ENCODE measurements around the gene CHCHD10.

DNA sequence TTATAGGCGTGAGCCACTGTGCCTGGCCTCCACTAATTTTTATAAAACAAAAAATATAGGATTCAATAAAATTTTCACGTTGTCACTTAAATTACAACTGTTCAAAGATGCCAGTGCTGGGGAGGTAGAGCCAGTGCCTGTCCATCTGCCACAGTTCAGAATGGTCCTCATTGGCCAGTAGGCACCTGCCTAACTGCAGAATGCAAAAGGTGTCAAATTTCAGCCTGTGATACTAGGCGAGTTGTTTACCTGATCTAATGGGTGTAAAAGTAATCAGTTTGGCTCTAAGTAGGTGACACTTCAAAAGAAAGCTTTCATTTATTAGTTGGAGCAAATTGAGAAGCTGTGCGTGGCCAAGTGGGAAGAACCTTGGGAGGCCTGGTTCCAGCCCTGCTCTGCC lies 21.3 kb upstream of the CHCHD10 start:
- TF ChIP-seq, protein P1, sequence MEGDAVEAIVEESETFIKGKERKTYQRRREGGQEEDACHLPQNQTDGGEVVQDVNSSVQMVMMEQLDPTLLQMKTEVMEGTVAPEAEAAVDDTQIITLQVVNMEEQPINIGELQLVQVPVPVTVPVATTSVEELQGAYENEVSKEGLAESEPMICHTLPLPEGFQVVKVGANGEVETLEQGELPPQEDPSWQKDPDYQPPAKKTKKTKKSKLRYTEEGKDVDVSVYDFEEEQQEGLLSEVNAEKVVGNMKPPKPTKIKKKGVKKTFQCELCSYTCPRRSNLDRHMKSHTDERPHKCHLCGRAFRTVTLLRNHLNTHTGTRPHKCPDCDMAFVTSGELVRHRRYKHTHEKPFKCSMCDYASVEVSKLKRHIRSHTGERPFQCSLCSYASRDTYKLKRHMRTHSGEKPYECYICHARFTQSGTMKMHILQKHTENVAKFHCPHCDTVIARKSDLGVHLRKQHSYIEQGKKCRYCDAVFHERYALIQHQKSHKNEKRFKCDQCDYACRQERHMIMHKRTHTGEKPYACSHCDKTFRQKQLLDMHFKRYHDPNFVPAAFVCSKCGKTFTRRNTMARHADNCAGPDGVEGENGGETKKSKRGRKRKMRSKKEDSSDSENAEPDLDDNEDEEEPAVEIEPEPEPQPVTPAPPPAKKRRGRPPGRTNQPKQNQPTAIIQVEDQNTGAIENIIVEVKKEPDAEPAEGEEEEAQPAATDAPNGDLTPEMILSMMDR (IDR thresholded peaks at IDR 0.05; ENCODE audit: borderline replicate concordance, extremely low read depth, low read length, poor library complexity, severe bottlenecking) = no peak
- no peak for TF ChIP-seq EZH2 (IDR thresholded peaks at IDR 0.05; ENCODE audit: borderline replicate concordance, low read depth, low read length, severe bottlenecking)
